Stimulated activated naive CD8-positive, alpha-beta T cell treated with anti-CD3 and anti-CD28 coated beads, Interleukin-15, Interleukin-2, amounts not matched to agents 100 U/mL and 50 U/mL, for 24 hours (primary cell): ENCODE results near the gene EEF1AKMT2.
"Not testable (repeated sequence)": the region's sequence is repeated elsewhere in the genome, so short reads cannot be mapped to it uniquely, and the experiment has no call there.

ENCODE experiments used
- ATAC-seq: fragments of 150-1000 bp; cut with Tn5 transposase; one replicate; pipeline ENCODE4 v1.10.0; 2021
- DNase-seq: peaks from one replicate; pipeline ENCODE4 v3.0.0; 2021

The EEF1AKMT2 gene

DNA sequence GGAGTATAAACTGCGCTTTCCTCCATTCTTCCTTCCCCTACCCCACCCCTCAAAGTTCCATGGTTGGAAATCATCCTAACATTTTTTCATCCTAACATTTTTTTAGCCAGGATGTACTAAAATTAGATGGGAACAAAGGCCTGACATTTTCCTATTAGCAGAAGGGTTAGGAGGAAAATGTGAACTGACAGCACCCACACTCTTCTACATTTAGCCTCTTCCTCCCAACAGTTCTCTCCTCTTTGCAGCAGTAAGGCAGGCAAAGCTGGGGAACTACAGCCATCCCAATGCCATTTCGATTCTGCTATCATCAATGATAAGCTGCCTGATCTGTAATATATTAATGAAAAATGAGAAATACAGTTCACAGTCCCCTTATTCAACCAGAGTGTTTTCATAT is 36.1 kb downstream of the EEF1AKMT2 start:
- DNase-seq (no peak), ATAC-seq (no peak)

DNA sequence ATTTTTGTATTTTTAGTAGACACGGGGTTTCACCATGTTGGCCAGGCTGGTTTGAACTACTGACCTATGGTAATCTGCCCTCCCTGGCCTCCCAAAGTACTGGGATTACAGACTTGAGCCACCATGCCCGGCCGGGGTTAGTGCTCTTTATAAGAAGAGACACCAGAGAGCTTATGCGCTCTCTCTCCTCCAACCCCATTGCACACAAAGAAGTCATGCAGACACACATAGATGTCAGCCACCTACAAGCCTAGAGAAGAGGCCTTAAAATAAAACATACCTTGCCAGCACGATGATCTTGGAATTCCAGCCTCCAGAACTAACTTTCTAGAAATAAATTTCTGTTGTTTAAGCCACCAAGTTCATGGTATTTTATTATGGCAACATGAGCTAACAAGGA is 37.5 kb downstream of the EEF1AKMT2 start:
- ATAC-seq (no peak), DNase-seq (no peak)

DNA sequence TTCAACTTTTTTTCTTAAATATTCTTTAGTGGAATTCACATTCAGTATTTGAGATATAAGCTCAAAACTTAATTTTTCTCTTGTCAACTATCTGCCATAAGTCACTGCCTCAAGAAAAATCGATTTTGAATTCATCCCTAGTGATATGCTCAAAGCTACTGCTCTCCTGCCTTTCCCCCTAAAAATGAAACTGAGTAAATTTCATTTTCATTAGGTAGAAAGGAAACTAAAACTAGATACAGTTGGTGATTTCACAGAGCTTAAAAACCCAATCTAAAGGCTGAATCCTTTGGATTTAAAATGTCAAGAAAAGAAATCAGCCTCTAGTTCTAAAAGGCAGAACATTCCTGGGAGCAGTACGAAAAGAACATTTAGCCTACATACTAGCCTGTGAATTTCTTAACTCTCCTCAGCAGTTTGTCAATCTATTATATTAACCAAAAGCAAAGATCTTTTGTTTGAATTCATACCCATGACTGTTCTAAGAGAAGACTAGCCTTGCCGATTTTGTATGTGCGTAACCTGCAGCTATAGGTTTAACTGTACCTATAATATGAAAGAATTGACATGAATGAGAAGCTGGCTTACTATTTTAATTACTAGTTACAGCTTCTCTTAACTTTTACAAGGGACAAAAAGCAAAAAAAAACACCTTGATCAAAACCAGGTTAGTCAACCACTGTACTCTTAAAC is 42.6 kb downstream of the EEF1AKMT2 start:
- ATAC-seq: no peak
- DNase-seq: no peak

DNA sequence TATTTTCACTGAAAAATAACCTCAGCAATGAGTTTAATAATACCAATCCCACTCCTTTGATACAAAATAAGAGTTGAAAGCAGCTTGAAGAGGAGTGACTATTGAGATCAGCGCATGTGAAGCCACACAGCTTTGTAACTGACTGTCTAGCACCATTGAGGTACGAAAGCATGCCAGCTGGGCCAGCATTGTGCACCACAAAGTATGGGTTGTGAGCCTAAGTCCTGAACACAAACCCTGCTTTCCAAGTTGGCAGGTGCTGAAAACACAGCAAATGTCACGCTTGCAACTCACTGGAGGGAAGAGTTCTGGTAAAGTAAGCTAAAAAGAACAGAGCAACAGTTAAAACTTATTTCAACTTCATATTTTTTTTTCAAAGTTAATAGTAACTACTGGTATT is 43.5 kb downstream of the EEF1AKMT2 start:
- ATAC-seq (no peak), DNase-seq (no peak)

DNA sequence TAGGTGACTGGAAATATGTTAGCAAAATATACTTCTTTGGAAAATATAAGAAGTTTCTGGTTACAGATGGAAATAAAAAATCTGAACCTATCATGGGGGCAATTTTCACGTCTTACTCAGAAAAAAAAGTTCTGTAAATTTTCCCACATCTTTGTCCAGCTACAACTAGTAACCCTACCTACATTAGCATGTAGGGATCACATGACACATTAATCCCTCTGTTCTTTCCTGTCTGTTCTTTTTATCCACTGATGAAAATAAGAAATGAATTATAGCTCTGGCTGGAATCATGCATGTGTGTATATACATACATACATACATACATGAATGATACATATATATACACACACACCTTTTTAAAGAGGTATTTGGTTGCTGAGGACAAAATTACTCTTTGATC is 43.9 kb downstream of the EEF1AKMT2 start:
- no peak for DNase-seq
- no peak for ATAC-seq

DNA sequence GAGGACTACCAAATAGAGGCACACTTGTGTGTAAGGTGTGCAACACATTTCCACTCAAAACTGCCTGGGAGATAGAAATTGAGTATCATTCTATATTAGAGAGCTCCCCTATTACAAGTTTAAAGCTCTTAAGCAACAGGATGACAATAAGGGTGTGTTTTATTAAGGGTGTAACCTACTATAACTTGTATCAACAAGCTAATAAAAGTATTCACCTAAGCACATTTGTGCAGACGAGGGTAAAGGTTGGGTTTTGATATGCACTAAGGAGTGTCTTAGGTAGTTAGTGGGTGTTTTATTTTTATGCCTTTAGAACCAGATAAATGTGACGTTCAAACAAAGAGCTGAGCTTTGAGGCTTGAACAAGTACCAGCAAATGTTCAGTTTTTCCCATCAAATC is 44.7 kb downstream of the EEF1AKMT2 start:
- DNase-seq (no peak), ATAC-seq (no peak)

DNA sequence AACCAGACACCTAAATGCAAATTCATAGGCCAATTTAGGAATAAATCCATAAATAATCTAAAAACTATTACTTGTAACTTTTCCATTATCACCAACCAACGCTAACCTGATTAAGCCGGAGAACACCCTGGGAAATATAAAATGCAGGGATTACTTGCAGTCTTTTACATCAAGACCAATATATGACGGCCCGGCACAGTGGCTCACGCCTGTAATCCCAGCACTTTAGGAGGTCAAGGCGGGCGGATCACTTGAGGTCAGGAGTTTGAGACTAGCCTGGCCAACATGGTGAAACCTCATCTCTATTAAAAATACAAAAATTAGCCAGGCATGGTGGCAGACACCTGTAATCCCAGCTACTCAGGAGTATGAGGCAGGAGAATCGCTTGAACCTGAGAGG is 45.2 kb downstream of the EEF1AKMT2 start:
- not testable (repeated sequence) for ATAC-seq, DNase-seq

DNA sequence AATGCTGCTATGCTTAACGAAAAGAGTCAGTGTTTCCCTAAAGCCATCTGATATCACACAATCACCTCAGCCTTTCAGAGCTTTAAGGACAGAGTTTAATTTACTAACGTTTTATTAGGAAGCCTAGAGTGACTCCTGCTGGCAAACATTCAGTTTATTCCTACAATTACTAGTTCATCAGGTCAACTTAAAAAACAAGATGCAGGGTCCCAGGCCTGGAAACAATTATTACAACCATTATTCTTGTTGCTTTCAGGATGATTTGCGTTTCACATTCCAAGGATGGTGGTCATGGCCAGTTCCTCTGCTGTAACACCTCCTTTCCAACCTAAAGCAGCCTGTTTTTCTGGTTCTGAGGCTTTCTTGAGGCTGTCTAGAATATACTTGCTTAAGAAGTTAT is 46.0 kb downstream of the EEF1AKMT2 start:
- DNase-seq (no peak), ATAC-seq (no peak)

DNA sequence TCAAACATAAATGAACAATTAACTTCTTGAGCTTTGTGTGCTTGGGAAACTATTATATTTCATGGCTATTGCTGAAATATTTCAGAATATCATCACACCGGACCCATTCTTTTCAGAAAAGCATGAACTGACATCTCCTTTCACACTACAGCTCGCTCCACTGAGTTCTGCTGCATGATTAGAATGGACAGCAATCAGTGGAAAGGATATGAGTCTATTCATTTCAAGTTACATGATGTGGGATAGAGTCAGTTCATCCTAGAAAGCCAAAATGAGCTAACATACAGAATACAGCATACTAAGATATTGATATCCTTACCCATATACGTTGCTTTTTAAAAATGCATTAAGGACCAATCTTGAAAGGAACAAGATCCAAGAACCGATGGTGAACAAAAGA is 46.4 kb downstream of the EEF1AKMT2 start:
- ATAC-seq (no peak), DNase-seq (no peak)

DNA sequence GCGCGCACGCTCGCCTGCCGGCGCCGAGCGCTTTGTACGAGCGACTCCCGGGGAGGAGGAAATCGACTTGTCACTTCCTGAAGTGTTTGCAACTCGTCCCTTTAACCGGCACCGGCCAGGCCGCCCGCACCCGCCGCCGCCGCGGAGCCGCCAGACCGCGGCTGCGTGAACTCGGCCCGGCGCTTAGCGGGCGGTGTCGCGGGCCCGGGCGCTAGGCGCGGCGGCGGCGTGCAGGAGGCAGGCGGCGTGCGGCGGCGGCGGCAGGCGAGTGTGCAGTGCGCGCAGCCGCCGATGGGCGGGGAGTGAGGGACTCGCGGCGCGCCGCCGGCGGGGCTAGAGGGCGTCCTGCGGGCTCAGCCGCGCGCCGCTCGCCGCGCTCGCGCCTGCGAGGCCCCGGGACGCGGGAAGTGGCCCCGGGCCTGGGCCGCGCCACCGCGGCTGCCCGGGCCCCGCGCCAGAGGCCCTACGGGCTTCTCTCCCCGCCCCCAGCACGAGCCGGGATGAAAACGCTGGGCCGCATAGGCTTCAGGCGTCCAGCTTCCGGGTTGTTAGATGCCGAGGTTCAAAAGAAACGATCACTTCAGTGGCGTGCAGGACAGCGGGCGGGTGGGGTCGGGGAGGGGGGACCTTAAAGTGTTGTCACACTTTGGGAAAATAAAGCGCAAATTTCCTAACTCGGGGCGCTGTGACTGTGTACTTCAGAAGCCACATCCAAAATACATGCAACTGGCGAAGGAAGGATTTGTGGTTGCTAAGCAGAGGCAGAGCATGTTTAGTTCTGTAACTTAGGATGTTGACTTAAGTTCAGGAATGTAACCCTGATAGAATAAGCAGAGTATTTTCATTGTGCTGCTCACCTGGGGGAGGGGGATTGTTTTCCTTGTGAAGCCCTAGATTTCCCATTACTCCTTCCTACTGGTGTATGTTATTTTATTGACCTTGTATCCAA is 47.3 kb downstream of the EEF1AKMT2 start, which contains the start of gene FAM53B:
Gene FAM53B (minus strand): TSS at position 277 of the 949 bp plus-strand sequence. CDS start 37,665 bp downstream, outside the sequence.
- ATAC-seq: peak; percentile 85
- DNase-seq: peak; percentile 82

DNA sequence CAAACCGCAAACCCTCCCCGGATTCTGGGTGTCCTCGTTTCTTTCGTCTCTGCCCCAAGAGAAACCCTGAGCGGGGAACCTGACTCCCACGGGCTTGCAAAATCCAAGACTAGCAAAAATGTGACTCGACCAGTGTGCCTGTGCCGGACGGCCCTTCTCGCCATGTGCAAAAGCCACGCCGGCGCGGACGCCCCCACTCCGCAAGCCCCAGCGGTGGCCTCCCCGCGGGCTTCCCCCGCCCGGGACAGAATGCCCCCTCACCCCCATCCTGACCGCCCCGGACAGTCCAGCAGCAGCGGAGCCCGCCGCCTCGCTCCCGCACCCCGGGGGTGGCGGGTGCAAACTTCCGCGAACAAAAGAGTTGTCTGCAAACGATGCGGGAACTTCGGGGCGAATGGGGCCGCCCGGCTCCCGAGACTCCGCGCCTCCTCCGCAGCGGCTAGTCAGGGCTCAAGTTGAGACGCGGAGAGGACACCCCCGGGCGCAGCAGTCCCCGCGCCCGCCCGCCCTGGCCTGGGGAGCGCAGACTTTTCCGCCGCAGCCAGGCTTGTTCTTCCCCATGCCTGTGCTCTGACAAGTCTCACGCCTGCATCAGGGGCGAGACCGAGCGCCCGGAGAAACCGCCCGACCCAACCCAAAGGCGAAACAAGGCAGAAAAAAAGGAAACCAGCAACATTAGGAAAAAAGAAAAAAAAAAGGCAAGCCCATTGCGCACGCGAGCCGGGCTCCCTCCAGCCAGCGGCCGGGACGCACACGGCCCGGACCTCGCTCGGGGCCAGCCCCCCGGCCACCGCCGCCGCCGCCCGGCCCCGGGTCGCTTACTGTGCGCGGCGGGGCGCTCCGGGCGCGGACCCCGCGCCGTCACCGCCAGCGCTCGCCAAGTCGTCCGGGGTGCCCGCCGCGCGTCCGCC is 48.2 kb downstream of the EEF1AKMT2 start:
- DNase-seq (no peak), ATAC-seq (peak; percentile 20)

DNA sequence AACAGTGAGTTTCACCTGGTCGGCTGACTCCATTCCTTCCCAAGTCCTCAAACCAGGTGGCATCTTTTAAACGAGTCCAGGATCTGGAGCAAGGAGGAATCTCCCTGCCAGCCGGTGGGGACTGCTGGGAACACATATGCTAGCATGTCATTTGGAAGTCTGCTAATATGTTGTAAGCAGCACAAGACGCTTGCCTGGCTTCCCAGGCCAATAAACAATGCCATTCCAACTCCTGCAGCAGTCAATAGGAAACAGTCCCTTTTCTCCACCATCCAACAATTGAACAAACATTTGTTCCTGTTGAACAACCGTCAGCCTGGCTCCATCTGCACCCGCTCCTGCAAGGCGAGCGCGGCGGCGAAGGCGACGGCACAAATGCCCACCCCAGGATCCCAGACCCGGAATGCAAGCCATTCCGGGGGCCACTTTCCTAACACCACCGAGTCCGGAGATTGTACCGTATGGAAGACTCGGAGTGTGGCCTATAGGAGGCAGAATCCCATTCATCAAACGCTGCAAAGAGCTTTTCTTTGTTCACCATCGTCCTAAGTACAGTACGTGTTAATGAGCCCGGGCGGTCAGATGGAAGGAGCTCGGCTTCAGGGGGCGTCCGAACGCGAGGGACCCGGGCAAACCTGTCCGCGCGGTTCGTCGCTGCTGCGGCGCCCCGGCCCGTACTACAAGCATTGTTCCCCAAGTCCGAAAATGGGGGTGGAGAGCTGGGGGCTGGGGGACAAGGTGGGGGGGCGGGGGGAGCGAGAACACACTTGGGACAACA is 49.1 kb downstream of the EEF1AKMT2 start:
- DNase-seq (no peak), ATAC-seq (no peak)

DNA sequence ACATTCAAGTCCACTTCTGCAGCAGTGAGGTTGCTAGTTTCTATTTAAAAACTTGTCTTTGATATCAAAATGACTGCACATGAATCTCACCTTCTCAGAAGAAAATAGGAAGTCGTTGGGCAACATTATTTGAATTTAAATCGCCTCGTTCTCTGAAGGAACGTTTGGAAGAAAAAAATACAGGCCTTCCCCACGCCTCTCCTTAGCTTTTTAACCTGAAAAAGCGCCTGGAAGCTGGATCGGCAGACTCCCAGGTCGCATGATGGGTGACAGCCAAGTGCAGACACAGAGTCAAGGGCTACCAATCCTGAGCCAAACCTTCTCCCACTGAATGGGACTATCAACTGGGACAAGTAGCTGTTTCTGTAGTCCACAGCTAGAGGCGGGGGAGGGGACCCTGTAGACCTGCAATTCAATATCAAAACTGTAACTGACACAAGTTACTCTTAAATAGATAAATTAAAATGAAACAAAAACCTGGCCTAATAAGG is 49.7 kb downstream of the EEF1AKMT2 start:
- no peak for DNase-seq
- no peak for ATAC-seq

DNA sequence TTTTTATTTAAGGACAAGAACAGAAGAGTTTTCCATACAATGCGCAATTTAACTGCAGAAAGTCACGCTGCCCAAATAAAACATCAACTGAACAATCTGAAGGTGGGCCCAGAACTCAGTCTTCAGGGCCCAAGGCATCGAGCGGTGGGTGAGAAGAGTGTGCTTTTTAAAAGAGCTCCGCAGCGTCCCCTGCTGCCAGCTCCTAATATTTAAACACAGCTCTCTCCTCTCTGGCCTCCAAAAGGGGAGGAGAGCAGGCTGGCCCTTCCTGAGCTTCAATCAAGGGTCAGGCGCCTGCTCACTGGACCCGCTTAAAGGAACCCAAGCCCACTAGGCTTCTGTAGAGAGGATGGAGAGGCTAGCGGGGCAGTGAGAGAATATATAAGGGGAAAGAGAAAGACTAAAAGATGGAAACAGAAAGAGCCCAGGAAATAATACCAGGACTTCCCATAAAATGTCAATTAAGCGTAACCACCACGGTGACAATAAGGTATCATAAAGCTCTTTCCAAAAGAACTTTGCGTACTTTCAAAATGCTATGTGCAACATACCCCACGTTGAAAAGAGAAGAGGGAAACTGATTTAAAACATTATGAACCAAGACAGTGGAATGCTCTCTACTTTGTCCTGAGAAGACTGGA is 50.3 kb downstream of the EEF1AKMT2 start:
- ATAC-seq (peak; percentile 56), DNase-seq (peak; percentile 82)

DNA sequence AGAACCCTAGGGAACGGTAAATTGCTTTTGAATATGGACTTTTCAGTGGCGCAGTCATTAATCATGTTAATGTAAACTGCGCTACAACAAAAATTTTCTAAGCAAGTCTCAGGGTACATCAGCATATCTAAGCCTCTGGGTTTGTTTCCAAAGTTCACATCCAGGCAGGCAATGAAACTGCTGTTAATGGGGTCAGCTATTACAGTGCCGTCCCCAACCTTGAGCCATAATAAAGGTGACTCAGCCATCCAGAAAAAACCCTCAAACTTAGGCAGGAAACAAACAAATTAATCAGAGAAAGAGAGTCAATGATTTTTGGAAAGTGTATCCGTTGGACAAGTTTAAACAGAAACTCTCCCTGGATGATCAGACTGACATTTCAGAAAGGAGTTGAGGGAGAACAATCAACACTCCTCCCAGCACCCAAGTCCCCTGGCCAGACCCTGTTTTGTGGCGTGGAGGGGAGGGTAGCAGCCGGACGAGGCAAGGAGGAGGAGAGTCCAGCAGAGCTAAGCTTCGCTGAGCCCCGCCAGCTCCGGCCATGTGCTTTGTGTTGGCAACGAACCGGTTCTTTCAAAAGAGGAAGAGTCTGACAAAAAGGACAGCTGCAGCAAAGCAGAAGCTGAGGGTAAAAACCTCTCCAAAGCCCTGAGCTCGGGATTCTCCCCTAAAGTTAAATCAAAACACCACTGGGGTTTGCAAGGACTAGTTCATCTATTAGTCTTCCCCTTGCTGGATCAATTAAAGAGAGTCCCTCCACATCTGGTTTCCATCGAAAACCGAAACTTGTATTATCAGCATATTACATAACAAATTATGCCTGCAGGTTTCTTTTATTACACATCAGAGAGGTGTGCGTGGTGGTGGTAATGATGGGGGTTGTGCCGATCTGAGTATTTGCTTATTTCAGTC is 51.1 kb downstream of the EEF1AKMT2 start:
- DNase-seq (no peak), ATAC-seq (peak; percentile 1)

DNA sequence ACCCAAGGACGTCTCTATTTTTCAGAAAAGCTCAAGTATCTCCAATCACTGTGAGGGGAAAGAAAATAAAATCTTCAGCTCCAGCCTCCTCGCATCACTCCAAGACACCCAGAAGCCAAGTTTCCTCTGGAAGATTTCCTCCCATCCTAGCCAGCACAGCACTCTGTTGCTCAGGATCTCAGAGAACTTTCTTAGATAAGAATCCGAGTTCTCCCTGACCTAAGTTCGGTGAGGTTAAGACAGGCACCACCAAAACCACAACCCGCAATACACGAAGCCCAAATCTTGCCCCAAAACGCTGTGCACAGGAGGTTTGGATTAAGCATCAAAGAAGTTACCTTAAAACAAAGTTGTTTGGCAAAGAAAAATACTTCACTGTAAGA is 51.7 kb downstream of the EEF1AKMT2 start:
- no peak for ATAC-seq

DNA sequence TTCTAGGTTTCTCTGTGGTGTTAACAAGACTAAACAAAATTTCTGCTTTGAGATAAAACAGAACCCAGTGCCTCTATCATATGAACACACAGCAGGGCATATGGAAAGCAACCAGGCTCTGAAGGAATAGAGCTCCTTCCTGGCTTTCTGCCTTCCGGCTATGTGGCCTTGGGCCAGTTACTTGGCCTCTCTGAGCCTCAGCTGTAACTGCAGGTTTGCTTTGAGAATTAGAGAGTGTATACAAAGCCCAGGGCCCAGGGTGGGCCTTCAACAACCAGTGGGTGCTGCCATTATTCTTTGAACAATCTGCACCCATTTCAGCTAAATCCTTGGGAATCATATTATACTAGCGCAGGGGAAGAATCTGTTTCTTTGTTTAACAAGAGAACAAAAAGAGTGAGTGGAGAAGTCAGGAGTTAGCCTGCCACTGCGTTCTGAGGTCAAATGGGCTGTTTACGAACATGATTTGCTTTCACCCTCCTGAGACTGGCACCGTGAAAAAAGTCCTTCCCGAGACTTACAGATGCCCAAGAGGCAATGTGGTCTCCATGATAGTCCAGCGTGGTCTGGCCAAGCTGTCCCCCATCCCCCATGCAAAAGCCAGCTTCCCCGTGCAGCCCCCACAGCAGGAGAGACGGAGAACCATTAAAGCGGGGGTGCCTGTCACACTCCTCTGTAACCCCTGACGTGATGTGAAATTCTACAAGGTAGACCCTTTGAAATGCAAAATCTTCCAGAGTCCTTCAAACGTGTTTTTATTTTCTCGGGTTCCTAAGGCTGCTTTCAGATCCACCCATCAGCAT is 52.4 kb downstream of the EEF1AKMT2 start:
- no peak for DNase-seq

More for the DNA sequence above, 51.7 kb downstream of the EEF1AKMT2 start:
- DNase-seq: no peak

DNA sequence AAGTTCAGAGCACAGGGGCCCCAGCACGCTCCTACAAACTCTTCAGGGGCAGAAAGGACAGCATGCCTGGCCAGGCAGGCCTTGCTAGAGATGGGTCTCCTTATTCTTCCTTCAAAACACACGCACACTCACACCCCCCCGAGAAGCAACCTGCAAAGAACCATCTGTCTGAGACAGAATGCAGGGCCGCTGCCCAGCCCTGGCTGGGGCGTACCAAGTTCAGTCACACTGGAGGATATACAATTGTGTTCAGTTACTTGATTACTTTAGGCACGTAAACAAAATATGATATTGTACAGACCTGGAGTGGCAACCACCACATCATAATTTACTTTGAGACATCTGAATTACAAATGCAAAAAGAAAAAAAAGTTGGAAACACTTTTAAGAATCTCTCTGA is 53.2 kb downstream of the EEF1AKMT2 start:
- ATAC-seq (no peak), DNase-seq (no peak)

More for the DNA sequence above, 52.4 kb downstream of the EEF1AKMT2 start:
- no peak for ATAC-seq

DNA sequence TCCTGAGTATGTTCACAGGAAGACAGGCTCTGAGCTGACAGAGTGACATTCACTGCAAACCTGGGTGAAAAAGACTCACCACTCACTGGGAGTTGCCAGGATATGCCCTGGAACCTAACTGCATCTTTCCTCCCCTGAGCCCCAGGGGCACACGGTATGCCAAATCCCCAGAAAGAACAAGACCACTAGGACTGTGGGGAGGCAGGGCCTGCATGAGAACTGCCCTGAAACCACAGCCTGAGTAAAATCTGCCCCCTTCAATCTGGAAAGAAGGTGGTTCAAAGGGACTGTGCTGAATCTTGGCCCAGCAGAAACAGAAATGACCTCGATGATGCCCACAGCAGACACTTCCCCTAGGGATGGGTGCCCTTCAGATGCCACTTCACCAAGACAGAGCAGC is 54.0 kb downstream of the EEF1AKMT2 start:
- DNase-seq (no peak), ATAC-seq (no peak)
